HepG2 (cell line): ENCODE measurements around the gene OR1F1. TPM values are rescaled to one million over a fixed set of nuclear protein-coding genes. Genes with fewer than 3 reads are reported as not detected.

Experiments
- BCL6 ChIP-seq: IDR thresholded peaks from 2 replicates; pipeline ENCODE4 v1.6.1; 2016; ENCODE audit warnings: missing genetic modification reagents, missing compliant biosample characterization
- ERF ChIP-seq: IDR thresholded peaks from 2 replicates; pipeline ENCODE4 v1.6.1; 2018; ENCODE audit warnings: missing biosample characterization, missing genetic modification reagents
- GATAD2A ChIP-seq: IDR thresholded peaks from 2 replicates; pipeline ENCODE4 v1.6.1; 2016
- HIC2 ChIP-seq: sonication (generic); formaldehyde crosslinking; IDR thresholded peaks from 2 replicates; pipeline ENCODE4 v1.9.0; 2022; ENCODE audit warnings: low read depth, missing genetic modification reagents
- IKZF5 ChIP-seq: IDR thresholded peaks from 2 replicates; pipeline ENCODE4 v1.6.1; 2018; ENCODE audit warnings: missing genetic modification reagents, mild to moderate bottlenecking, missing compliant biosample characterization
- KDM3A ChIP-seq: IDR thresholded peaks from 2 replicates; pipeline ENCODE4 v1.6.1; 2018; ENCODE audit warnings: low read depth, missing compliant biosample characterization
- MATR3 ChIP-seq: sonication (generic); formaldehyde crosslinking; IDR thresholded peaks from 2 replicates; pipeline ENCODE4 v1.4.0; 2020; ENCODE audit warnings: missing genetic modification reagents
- MTF1 ChIP-seq: sonication (generic); formaldehyde crosslinking; IDR thresholded peaks from 2 replicates; pipeline ENCODE4 v1.5.0; 2020; ENCODE audit warnings: missing genetic modification reagents
- MXD3 ChIP-seq: IDR thresholded peaks from 2 replicates; pipeline ENCODE4 v1.6.1; 2016; ENCODE audit warnings: mild to moderate bottlenecking, missing biosample characterization, missing genetic modification reagents
- PHF8 ChIP-seq: sonication (generic); formaldehyde crosslinking; IDR thresholded peaks from 2 replicates; pipeline ENCODE4 v1.5.0; 2020; ENCODE audit warnings: missing genetic modification reagents
- RNF219 ChIP-seq: sonication (generic); formaldehyde crosslinking; IDR thresholded peaks from 2 replicates; pipeline ENCODE4 v1.5.0; 2020; ENCODE audit warnings: mild to moderate bottlenecking, missing genetic modification reagents
- SALL1 ChIP-seq: sonication (generic); formaldehyde crosslinking; IDR thresholded peaks from 2 replicates; pipeline ENCODE4 v1.8.0; 2022; ENCODE audit warnings: mild to moderate bottlenecking, missing genetic modification reagents
- SIN3A ChIP-seq: IDR thresholded peaks from 2 replicates; pipeline ENCODE4 v1.6.1; 2011; ENCODE audit warnings: low read depth, mild to moderate bottlenecking, control low read depth, low read length, borderline replicate concordance
- SKI ChIP-seq: fragments of 450-650 bp; IDR thresholded peaks from one replicate; pipeline ENCODE4 v1.6.1; 2018; ENCODE audit warnings: mild to moderate bottlenecking; ENCODE audit not compliant: partially characterized antibody
- SNAPC5 ChIP-seq: sonication (generic); formaldehyde crosslinking; IDR thresholded peaks from 2 replicates; pipeline ENCODE4 v1.8.1; 2023; ENCODE audit warnings: mild to moderate bottlenecking, missing genetic modification reagents, borderline replicate concordance
- SOX6 ChIP-seq, 2 experiments: fragments of 450-650 bp in 1 of 2; sonication (generic) in 1 of 2; formaldehyde crosslinking in 1 of 2; IDR thresholded peaks; 2 replicates each; pipeline versions ENCODE4 v1.4.0 to v1.6.1; 2017 to 2020; ENCODE audit warnings: antibody characterized with exemption in 1 of 2, mild to moderate bottlenecking in 1 of 2, missing genetic modification reagents in 1 of 2
- THAP11 ChIP-seq: IDR thresholded peaks from 2 replicates; pipeline ENCODE4 v1.6.1; 2016; ENCODE audit warnings: missing biosample characterization, missing genetic modification reagents
- U2AF2 ChIP-seq: fragments of 200-400 bp; formaldehyde crosslinking; IDR thresholded peaks from 2 replicates; pipeline ENCODE4 v1.6.1; 2017; ENCODE audit warnings: low read depth, mild to moderate bottlenecking, low read length
- ZBTB8A ChIP-seq: sonication (generic); formaldehyde crosslinking; IDR thresholded peaks from 2 replicates; pipeline ENCODE4 v1.4.0; 2020; ENCODE audit warnings: mild to moderate bottlenecking, low read depth, missing genetic modification reagents, borderline replicate concordance
- ZNF30 ChIP-seq: sonication (generic); formaldehyde crosslinking; IDR thresholded peaks from 2 replicates; pipeline ENCODE4 v1.5.0; 2020; ENCODE audit warnings: mild to moderate bottlenecking, missing genetic modification reagents
- ZNF430 ChIP-seq: sonication (generic); formaldehyde crosslinking; IDR thresholded peaks from 2 replicates; pipeline ENCODE4 v1.9.0; 2021; ENCODE audit warnings: mild to moderate bottlenecking, missing genetic modification reagents
- ZNF44 ChIP-seq: sonication (generic); formaldehyde crosslinking; IDR thresholded peaks from 2 replicates; pipeline ENCODE4 v1.5.1; 2020; ENCODE audit warnings: mild to moderate bottlenecking, missing genetic modification reagents
- ZNF546 ChIP-seq: sonication (generic); formaldehyde crosslinking; conservative IDR thresholded peaks from 2 replicates; pipeline ENCODE4 v1.8.1; 2023; ENCODE audit warnings: mild to moderate bottlenecking, missing genetic modification reagents
- ZNF580 ChIP-seq: IDR thresholded peaks from 2 replicates; pipeline ENCODE4 v1.6.1; 2016; ENCODE audit warnings: low read depth, borderline replicate concordance
- ZSCAN5A ChIP-seq: sonication (generic); formaldehyde crosslinking; IDR thresholded peaks from 2 replicates; pipeline ENCODE4 v1.8.0; 2022; ENCODE audit warnings: mild to moderate bottlenecking, missing genetic modification reagents, borderline replicate concordance
- polyA plus RNA-seq, 8 experiments: library from polyadenylated mRNA; depleted of rRNA in 3 of 8; stranded (reverse) in 7 of 8; unstranded in 1 of 8; fragments of >200 nt; fragmentation: Illumina TruSeq in 4 of 8; extraction: Trizol in 4 of 8; gene quantifications; 2 replicates each; pipeline versions ENCODE4 v1.2.1 to v1.2.3, GENCODE V29; 2011 to 2016; ENCODE audit warnings: low read depth in 4 of 8, missing spikeins in 1 of 8, mixed read lengths in 1 of 8; ENCODE audit not compliant: insufficient read depth in 1 of 8
- total RNA-seq, 5 experiments: library from RNA; depleted of rRNA; stranded (reverse); fragments of >200 nt; fragmentation: Illumina TruSeq; extraction: Trizol; gene quantifications; 2 replicates each; pipeline ENCODE4 v1.2.3, GENCODE V29; 2016; ENCODE audit warnings: low read depth in 1 of 5

The OR1F1 gene
- total and polyA plus RNA-seq, 2 of the 13 experiments (the other 11 are each of a cell fraction or from before 2014, with no cell fraction given): 0.90 TPM; not detected in 1

GRCh38 chr16:3246002-3246401 lies 58.0 kb downstream of the OR1F1 start (continued):
- TF ChIP-seq ZSCAN5A (0 out of 2 replicates have a peak, but pooled peaks have one; percentile 14), ZNF44 (CRISPR knock-in tag) (no peak), ZNF580 (CRISPR knock-in tag) (no peak), BCL6 (no peak), KDM3A (CRISPR knock-in tag) (no peak), IKZF5 (CRISPR knock-in tag) (no peak), ZNF546 (CRISPR knock-in tag) (no peak), SALL1 (CRISPR knock-in tag) (peak; percentile 11; the same call in 1 of the 2 replicates), HIC2 (CRISPR knock-in tag) (no peak), SIN3A (no peak), SNAPC5 (CRISPR knock-in tag) (no peak), ZNF30 (CRISPR knock-in tag) (no peak), ERF (CRISPR knock-in tag) (0 out of 2 replicates have a peak, but pooled peaks have one; percentile 42), SOX6 (IDR thresholded peaks at IDR 0.05) (no peak), SOX6 (CRISPR knock-in tag; IDR thresholded peaks at IDR 0.05) (0 out of 2 replicates have a peak, but pooled peaks have one; percentile 11), PHF8 (CRISPR knock-in tag) (peak; percentile 41; the same call in 1 of the 2 replicates), SKI (no peak), ZNF430 (CRISPR knock-in tag) (no peak), RNF219 (CRISPR knock-in tag) (no peak), MTF1 (CRISPR knock-in tag) (no peak), ZBTB8A (no peak), MATR3 (CRISPR knock-in tag) (no peak), MXD3 (CRISPR knock-in tag) (no peak), GATAD2A (CRISPR knock-in tag) (no peak), U2AF2 (no peak), THAP11 (CRISPR knock-in tag) (no peak)
